ENCODE data around the gene CAPN3. TPM values are rescaled to one million over a fixed set of nuclear protein-coding genes. Genes with fewer than 3 reads are reported as not detected.

The CAPN3 gene
- total RNA-seq, 1 donor from 2014 or later = 3.7 TPM

DNA sequence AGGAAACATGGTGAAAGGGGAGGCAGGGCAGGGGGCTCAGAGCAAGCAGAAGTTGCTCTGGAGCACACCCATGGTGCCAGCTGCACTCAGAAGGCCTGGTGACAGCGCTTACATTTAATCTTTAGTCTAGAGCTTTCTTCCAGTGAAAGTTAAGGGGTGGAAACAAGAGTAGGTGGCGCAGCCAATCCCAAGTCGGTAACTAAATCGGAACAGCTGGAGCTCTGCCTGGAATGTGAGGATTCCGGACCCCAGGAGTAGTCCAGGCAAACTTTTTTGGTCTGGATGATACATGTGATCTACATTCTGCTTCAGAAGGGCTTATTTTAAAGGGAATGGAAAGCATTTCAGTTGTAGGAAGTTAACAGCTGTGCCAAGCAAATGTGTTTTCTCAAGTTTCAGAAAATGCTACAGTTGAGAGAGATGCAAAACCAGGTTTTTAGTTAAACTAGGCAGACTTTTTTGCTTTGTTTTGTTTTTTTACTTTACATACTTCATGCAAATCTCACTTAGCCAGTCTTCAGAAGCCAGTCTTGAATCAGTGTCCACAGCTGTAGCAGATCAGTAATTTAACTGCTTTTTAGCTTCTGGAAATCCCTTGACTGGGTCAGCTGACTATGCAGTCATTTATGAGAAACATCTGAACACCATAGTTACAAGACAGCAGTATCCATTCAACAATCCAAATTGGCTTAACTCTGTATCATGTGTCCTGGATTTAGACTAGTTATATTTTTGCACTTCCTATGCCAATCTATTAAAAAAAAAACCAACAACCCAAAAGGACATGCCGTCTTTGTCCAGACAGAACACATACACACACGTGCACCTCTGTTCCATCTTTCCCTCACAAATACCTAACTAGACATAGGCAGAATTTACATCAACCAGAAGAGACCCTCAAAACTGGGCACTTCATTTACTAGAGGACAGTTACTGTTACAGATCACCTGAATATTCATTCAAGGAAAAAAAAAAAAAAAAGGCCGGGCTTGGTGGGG lies 98.4 kb downstream of the CAPN3 start:
- no peaks in the 10 kb centered on the region for H3K36me3 ChIP-seq (ENCODE audit: control insufficient read depth, insufficient read depth, low read length)
- no peak overlapping the region for H3K4me3 ChIP-seq (ENCODE audit: low read depth, low read length)
- H3K27me3 ChIP-seq (ENCODE audit: control insufficient read depth, insufficient read depth, low read length) = no peaks in the 10 kb centered on the region
- DNase-seq (ENCODE audit: low read depth) = peak; percentile 69
- TF ChIP-seq, protein P1, sequence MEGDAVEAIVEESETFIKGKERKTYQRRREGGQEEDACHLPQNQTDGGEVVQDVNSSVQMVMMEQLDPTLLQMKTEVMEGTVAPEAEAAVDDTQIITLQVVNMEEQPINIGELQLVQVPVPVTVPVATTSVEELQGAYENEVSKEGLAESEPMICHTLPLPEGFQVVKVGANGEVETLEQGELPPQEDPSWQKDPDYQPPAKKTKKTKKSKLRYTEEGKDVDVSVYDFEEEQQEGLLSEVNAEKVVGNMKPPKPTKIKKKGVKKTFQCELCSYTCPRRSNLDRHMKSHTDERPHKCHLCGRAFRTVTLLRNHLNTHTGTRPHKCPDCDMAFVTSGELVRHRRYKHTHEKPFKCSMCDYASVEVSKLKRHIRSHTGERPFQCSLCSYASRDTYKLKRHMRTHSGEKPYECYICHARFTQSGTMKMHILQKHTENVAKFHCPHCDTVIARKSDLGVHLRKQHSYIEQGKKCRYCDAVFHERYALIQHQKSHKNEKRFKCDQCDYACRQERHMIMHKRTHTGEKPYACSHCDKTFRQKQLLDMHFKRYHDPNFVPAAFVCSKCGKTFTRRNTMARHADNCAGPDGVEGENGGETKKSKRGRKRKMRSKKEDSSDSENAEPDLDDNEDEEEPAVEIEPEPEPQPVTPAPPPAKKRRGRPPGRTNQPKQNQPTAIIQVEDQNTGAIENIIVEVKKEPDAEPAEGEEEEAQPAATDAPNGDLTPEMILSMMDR (IDR thresholded peaks at IDR 0.05; ENCODE audit: insufficient read depth, low read length, poor library complexity, severe bottlenecking) = no peak

DNA sequence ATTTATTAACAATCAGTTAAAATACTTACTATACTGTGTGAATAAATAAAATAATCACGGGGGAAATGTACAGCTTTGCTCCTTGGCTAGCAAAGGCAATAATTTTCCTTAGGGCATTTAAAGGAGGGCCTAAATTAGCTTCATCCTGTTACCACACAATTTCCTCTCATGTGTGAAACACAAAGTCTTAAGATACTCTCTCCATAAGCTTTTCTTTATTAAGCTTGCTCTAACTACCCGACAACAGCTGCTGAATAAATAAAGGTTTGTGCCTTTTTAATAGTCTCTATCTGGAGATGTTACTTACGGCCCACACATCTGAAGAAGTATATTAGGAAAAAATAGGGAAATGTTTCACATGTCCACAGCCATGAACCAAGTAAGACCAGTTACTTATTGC lies 102.0 kb downstream of the CAPN3 start:
- H3K4me3 ChIP-seq (ENCODE audit: low read depth, low read length) = no peak overlapping the region
- no peak for DNase-seq (ENCODE audit: low read depth)
- no peaks in the 10 kb centered on the region for H3K36me3 ChIP-seq (ENCODE audit: control insufficient read depth, insufficient read depth, low read length)
- TF ChIP-seq, protein P1 (IDR thresholded peaks at IDR 0.05; ENCODE audit: insufficient read depth, low read length, poor library complexity, severe bottlenecking) = no peak
- no peaks in the 10 kb centered on the region for H3K27me3 ChIP-seq (ENCODE audit: control insufficient read depth, insufficient read depth, low read length)

Other genes with a start within 250 kb of the CAPN3 start
- gene PLA2G4F, start 202.9 kb upstream of the CAPN3 start, total RNA-seq = 0.84 and 5.2 TPM in 2 replicates
- 43.3 and 53.9 TPM in 2 replicates for gene VPS39, start 151.2 kb upstream of the CAPN3 start, total RNA-seq
- gene GANC, start 86.3 kb upstream of the CAPN3 start, total RNA-seq = 14.2 and 16.6 TPM in 2 replicates
- gene TMEM87A, start 86.1 kb upstream of the CAPN3 start, total RNA-seq = 53.6 and 59.8 TPM in 2 replicates
- gene ZNF106, start 131.6 kb downstream of the CAPN3 start, total RNA-seq = 30.9 and 32.5 TPM in 2 replicates
- 71.5 and 89.5 TPM in 2 replicates for gene SNAP23, start 136.1 kb downstream of the CAPN3 start, total RNA-seq
- 18.2 and 24.2 TPM in 2 replicates for gene LRRC57, start 189.3 kb downstream of the CAPN3 start, total RNA-seq
- 31.1 and 35.3 TPM in 2 replicates for gene HAUS2, start 189.3 kb downstream of the CAPN3 start, total RNA-seq
- 4.7 and 5.7 TPM in 2 replicates for gene STARD9, start 216.1 kb downstream of the CAPN3 start, total RNA-seq

All from kidney epithelial cell (primary cell).